GM18858 (cell line): ENCODE results near the gene UBE2E1.
"Not testable (repeated sequence)": the region's sequence is repeated elsewhere in the genome, so short reads cannot be mapped to it uniquely, and the experiment has no call there.

Source experiments
- ATAC-seq: cut with Tn5 transposase; IDR thresholded peaks from one replicate; pipeline ENCODE4 v1.9.1; 2021; ENCODE audit not compliant: unreplicated experiment

The UBE2E1 gene

GRCh38 chr3:23876923-23877322 lies 71.2 kb downstream of the UBE2E1 start:
- no peak for ATAC-seq

GRCh38 chr3:23877329-23877980 lies 71.7 kb downstream of the UBE2E1 start:
- ATAC-seq: no peak

GRCh38 chr3:23879485-23879884 lies 73.7 kb downstream of the UBE2E1 start:
- ATAC-seq: no peak

- ATAC-seq: no peak
These were observed 75.1 kb downstream of the UBE2E1 start for GRCh38 chr3:23880703-23881339.

- ATAC-seq: not testable (repeated sequence)
These were observed 76.2 kb downstream of the UBE2E1 start for GRCh38 chr3:23881993-23882392.

- no peak for ATAC-seq
These were observed 76.7 kb downstream of the UBE2E1 start for GRCh38 chr3:23882487-23882918.

GRCh38 chr3:23884481-23884880 lies 78.7 kb downstream of the UBE2E1 start:
- ATAC-seq: no peak

- no peak for ATAC-seq
These were observed 79.5 kb downstream of the UBE2E1 start for GRCh38 chr3:23885210-23885609.

GRCh38 chr3:23886311-23886710 lies 80.6 kb downstream of the UBE2E1 start:
- no peak for ATAC-seq

GRCh38 chr3:23888617-23889228 lies 83.0 kb downstream of the UBE2E1 start:
- ATAC-seq: no peak

- ATAC-seq: no peak
These were observed 83.6 kb downstream of the UBE2E1 start for GRCh38 chr3:23889386-23889785.

GRCh38 chr3:23889950-23890349 lies 84.2 kb downstream of the UBE2E1 start:
- no peak for ATAC-seq

- no peak for ATAC-seq
These were observed 88.7 kb downstream of the UBE2E1 start for GRCh38 chr3:23894254-23895061.

GRCh38 chr3:23895181-23895580 lies 89.4 kb downstream of the UBE2E1 start:
- no peak for ATAC-seq

GRCh38 chr3:23900744-23901143 lies 95.0 kb downstream of the UBE2E1 start:
- no peak for ATAC-seq

GRCh38 chr3:23904545-23904944 lies 98.8 kb downstream of the UBE2E1 start:
- ATAC-seq: no peak

GRCh38 chr3:23909341-23909740 lies 103.6 kb downstream of the UBE2E1 start:
- ATAC-seq: no peak

GRCh38 chr3:23911397-23911796 lies 105.6 kb downstream of the UBE2E1 start:
- ATAC-seq: no peak

GRCh38 chr3:23912335-23912734 lies 106.6 kb downstream of the UBE2E1 start:
- ATAC-seq: not testable (repeated sequence)

- no peak for ATAC-seq
These were observed 107.4 kb downstream of the UBE2E1 start for GRCh38 chr3:23913182-23913581.
